HepG2 (cell line): ENCODE measurements around the gene TCF25. TPM values are rescaled to one million over a fixed set of nuclear protein-coding genes. Genes with fewer than 3 reads are reported as not detected.
A peak's percentile ranks its signal among the peaks of the same experiment; 100 is the strongest.

Experiments
- HNRNPLL ChIP-seq: fragments of 200-400 bp; formaldehyde crosslinking; IDR thresholded peaks from 2 replicates; pipeline ENCODE4 v1.6.1; 2017; ENCODE audit warnings: mild to moderate bottlenecking, low read depth, low read length; ENCODE audit not compliant: poor library complexity, severe bottlenecking
- YEATS4 ChIP-seq: sonication (generic); formaldehyde crosslinking; IDR thresholded peaks from 2 replicates; pipeline ENCODE4 v1.4.0; 2020; ENCODE audit warnings: missing genetic modification reagents, borderline replicate concordance
- ZBTB7B ChIP-seq: sonication (generic); formaldehyde crosslinking; IDR thresholded peaks from 2 replicates; pipeline ENCODE4 v1.4.0; 2020; ENCODE audit warnings: missing genetic modification reagents
- ZFYVE20 ChIP-seq: sonication (generic); formaldehyde crosslinking; IDR thresholded peaks from 2 replicates; pipeline ENCODE4 v1.8.0; 2023; ENCODE audit warnings: low read depth, mild to moderate bottlenecking, moderate library complexity, missing genetic modification reagents, borderline replicate concordance
- ZNF180 ChIP-seq: sonication (generic); formaldehyde crosslinking; IDR thresholded peaks from 2 replicates; pipeline ENCODE4 v1.4.0; 2020; ENCODE audit warnings: low read depth, missing genetic modification reagents, borderline replicate concordance
- ZNF34 ChIP-seq: sonication (generic); formaldehyde crosslinking; IDR thresholded peaks from 2 replicates; pipeline ENCODE4 v1.4.0; 2020; ENCODE audit warnings: mild to moderate bottlenecking, missing genetic modification reagents, borderline replicate concordance
- ZNF484 ChIP-seq: sonication (generic); formaldehyde crosslinking; IDR thresholded peaks from 2 replicates; pipeline ENCODE4 v1.5.1; 2020; ENCODE audit warnings: mild to moderate bottlenecking, low read depth, missing genetic modification reagents, borderline replicate concordance
- ZNF598 ChIP-seq: sonication (generic); formaldehyde crosslinking; IDR thresholded peaks from 2 replicates; pipeline ENCODE4 v1.5.1; 2020; ENCODE audit warnings: mild to moderate bottlenecking, missing genetic modification reagents, borderline replicate concordance
- ZNF749 ChIP-seq: sonication (generic); formaldehyde crosslinking; IDR thresholded peaks from 2 replicates; pipeline ENCODE4 v1.8.0; 2022; ENCODE audit warnings: mild to moderate bottlenecking, missing genetic modification reagents, moderate library complexity, borderline replicate concordance
- polyA plus RNA-seq, 8 experiments: library from polyadenylated mRNA; depleted of rRNA in 3 of 8; stranded (reverse) in 7 of 8; unstranded in 1 of 8; fragments of >200 nt; fragmentation: Illumina TruSeq in 4 of 8; extraction: Trizol in 4 of 8; gene quantifications; 2 replicates each; pipeline versions ENCODE4 v1.2.1 to v1.2.3, GENCODE V29; 2011 to 2016; ENCODE audit warnings: low read depth in 4 of 8, missing spikeins in 1 of 8, mixed read lengths in 1 of 8; ENCODE audit not compliant: insufficient read depth in 1 of 8
- total RNA-seq, 5 experiments: library from RNA; depleted of rRNA; stranded (reverse); fragments of >200 nt; fragmentation: Illumina TruSeq; extraction: Trizol; gene quantifications; 2 replicates each; pipeline ENCODE4 v1.2.3, GENCODE V29; 2016; ENCODE audit warnings: low read depth in 1 of 5
- TF ChIP-seq, protein P1 (sequence below): sonication (generic); formaldehyde crosslinking; IDR thresholded peaks from 2 replicates; pipeline ENCODE4 v1.4.0; 2020; ENCODE audit warnings: missing genetic modification reagents, borderline replicate concordance
- TF ChIP-seq, protein P2 (sequence below), 2 experiments: sonication (generic) in 1 of 2; formaldehyde crosslinking in 1 of 2; IDR thresholded peaks; 2 replicates each; pipeline versions ENCODE4 v1.4.0 to v1.6.1; 2016 to 2020; ENCODE audit warnings: borderline replicate concordance in 1 of 2, low read depth in 1 of 2, mild to moderate bottlenecking in 1 of 2, missing genetic modification reagents in 1 of 2
- TF ChIP-seq, protein P3 (sequence below): sonication (generic); formaldehyde crosslinking; IDR thresholded peaks from 2 replicates; pipeline ENCODE4 v1.4.0; 2020; ENCODE audit warnings: mild to moderate bottlenecking, missing genetic modification reagents
- TF ChIP-seq, protein P4 (sequence below): sonication (generic); formaldehyde crosslinking; IDR thresholded peaks from 2 replicates; pipeline ENCODE4 v1.4.0; 2020; ENCODE audit warnings: missing genetic modification reagents, mild to moderate bottlenecking, borderline replicate concordance

The TCF25 gene
- total and polyA plus RNA-seq, 2 of the 13 experiments (the other 11 are each of a cell fraction or from before 2014, with no cell fraction given): 138 to 206 TPM

DNA sequence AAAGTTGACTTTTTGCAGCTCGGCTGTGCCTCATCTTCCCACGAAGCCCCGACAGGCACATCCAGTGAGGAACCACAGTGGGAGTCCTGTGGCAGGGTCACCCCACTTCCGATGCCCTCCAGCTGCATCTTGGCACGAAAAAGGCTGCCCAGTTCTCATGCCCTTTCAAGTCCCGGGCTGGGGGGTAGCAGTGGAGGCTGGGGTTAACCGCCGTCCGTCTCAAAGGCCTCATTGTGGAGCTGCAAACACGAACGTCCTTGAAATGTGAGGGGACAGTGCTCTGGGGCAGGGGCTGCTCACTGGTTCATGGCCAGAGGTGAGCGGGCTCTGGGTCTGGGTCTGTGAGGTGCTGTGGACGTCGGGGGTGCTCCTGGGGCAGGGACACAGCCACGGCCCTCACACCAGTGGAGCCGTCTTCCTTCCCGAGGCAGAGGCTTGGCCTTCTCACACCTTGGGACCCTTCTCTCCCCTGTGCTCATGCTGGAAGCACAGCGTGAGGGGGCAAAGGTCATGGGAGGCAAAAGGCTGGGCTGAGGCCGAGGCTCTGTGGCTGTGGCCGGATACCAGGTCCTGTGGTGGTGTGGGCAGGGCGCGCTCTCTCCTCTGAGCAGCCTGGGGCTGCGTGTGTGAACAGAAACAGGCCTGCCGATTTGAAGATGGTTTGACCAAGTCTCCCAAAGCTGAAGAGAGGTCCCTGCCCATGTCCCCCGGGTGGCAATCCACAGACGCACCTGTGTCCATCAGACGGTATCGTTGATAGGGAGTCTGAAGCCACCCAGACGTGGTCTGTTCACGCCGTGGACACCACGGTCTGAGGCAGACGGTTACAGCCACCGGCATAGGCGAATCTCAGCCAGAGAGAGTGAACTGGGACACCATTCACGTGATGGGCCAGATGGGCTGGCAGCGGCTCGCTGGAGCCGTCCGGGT is 42.2 kb downstream of the TCF25 start (continued):
- TF ChIP-seq, protein P1, sequence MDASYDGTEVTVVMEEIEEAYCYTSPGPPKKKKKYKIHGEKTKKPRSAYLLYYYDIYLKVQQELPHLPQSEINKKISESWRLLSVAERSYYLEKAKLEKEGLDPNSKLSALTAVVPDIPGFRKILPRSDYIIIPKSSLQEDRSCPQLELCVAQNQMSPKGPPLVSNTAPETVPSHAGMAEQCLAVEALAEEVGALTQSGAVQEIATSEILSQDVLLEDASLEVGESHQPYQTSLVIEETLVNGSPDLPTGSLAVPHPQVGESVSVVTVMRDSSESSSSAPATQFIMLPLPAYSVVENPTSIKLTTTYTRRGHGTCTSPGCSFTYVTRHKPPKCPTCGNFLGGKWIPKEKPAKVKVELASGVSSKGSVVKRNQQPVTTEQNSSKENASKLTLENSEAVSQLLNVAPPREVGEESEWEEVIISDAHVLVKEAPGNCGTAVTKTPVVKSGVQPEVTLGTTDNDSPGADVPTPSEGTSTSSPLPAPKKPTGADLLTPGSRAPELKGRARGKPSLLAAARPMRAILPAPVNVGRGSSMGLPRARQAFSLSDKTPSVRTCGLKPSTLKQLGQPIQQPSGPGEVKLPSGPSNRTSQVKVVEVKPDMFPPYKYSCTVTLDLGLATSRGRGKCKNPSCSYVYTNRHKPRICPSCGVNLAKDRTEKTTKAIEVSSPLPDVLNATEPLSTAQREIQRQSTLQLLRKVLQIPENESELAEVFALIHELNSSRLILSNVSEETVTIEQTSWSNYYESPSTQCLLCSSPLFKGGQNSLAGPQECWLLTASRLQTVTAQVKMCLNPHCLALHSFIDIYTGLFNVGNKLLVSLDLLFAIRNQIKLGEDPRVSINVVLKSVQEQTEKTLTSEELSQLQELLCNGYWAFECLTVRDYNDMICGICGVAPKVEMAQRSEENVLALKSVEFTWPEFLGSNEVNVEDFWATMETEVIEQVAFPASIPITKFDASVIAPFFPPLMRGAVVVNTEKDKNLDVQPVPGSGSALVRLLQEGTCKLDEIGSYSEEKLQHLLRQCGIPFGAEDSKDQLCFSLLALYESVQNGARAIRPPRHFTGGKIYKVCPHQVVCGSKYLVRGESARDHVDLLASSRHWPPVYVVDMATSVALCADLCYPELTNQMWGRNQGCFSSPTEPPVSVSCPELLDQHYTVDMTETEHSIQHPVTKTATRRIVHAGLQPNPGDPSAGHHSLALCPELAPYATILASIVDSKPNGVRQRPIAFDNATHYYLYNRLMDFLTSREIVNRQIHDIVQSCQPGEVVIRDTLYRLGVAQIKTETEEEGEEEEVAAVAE (CRISPR knock-in tag): peak; percentile 53; the same call in 1 of the 2 replicates
- TF ChIP-seq, protein P2, sequence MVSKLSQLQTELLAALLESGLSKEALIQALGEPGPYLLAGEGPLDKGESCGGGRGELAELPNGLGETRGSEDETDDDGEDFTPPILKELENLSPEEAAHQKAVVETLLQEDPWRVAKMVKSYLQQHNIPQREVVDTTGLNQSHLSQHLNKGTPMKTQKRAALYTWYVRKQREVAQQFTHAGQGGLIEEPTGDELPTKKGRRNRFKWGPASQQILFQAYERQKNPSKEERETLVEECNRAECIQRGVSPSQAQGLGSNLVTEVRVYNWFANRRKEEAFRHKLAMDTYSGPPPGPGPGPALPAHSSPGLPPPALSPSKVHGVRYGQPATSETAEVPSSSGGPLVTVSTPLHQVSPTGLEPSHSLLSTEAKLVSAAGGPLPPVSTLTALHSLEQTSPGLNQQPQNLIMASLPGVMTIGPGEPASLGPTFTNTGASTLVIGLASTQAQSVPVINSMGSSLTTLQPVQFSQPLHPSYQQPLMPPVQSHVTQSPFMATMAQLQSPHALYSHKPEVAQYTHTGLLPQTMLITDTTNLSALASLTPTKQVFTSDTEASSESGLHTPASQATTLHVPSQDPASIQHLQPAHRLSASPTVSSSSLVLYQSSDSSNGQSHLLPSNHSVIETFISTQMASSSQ (IDR thresholded peaks at IDR 0.05; ENCODE audit: low read depth): no peak
- TF ChIP-seq, protein P2 (CRISPR knock-in tag; IDR thresholded peaks at IDR 0.05; ENCODE audit: borderline replicate concordance): peak; percentile 84
- TF ChIP-seq ZBTB7B (CRISPR knock-in tag) (peak; percentile 95), HNRNPLL (peak; percentile 29), ZNF598 (CRISPR knock-in tag) (peak; percentile 85; the same call in 1 of the 2 replicates), ZNF749 (CRISPR knock-in tag) (peak; percentile 95; the same call in 1 of the 2 replicates), ZNF180 (CRISPR knock-in tag) (no peak), YEATS4 (CRISPR knock-in tag) (peak; percentile 81; the same call in 1 of the 2 replicates), ZNF34 (CRISPR knock-in tag) (peak; percentile 95), ZFYVE20 (no peak), ZNF484 (no peak)
- TF ChIP-seq, protein P3, sequence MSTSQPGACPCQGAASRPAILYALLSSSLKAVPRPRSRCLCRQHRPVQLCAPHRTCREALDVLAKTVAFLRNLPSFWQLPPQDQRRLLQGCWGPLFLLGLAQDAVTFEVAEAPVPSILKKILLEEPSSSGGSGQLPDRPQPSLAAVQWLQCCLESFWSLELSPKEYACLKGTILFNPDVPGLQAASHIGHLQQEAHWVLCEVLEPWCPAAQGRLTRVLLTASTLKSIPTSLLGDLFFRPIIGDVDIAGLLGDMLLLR (CRISPR knock-in tag): no peak; the same call in none of the 2 replicates
- TF ChIP-seq, protein P4, sequence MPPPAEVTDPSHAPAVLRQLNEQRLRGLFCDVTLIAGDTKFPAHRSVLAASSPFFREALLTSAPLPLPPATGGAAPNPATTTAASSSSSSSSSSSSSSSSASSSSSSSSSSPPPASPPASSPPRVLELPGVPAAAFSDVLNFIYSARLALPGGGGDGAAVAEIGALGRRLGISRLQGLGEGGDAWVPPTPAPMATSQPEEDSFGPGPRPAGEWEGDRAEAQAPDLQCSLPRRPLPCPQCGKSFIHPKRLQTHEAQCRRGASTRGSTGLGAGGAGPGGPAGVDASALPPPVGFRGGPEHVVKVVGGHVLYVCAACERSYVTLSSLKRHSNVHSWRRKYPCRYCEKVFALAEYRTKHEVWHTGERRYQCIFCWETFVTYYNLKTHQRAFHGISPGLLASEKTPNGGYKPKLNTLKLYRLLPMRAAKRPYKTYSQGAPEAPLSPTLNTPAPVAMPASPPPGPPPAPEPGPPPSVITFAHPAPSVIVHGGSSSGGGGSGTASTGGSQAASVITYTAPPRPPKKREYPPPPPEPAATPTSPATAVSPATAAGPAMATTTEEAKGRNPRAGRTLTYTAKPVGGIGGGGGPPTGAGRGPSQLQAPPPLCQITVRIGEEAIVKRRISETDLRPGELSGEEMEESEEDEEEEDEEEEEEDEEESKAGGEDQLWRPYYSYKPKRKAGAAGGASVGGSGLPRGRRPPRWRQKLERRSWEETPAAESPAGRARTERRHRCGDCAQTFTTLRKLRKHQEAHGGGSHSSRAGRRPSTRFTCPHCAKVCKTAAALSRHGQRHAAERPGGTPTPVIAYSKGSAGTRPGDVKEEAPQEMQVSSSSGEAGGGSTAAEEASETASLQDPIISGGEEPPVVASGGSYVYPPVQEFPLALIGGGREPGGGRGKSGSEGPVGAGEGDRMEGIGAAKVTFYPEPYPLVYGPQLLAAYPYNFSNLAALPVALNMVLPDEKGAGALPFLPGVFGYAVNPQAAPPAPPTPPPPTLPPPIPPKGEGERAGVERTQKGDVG (CRISPR knock-in tag): peak; percentile 31; the same call in 1 of the 2 replicates
